ENCODE measurements around the gene OR3A2.

GRCh38 chr17:3378321-3378720 is 7.8 kb downstream of the OR3A2 start:
- TF ChIP-seq POLR2A (IDR thresholded peaks at IDR 0.05) (no peak), CTCF (IDR thresholded peaks at IDR 0.05) (no peak)
